Ishikawa (cell line): ENCODE data around the gene MBOAT2.

Source experiments
- CEBPB ChIP-seq: IDR thresholded peaks from 2 replicates; pipeline ENCODE4 v1.6.1; 2012
- EP300 ChIP-seq: IDR thresholded peaks from 2 replicates; pipeline ENCODE4 v1.6.1; 2012; ENCODE audit warnings: borderline replicate concordance
- FOXM1 ChIP-seq: IDR thresholded peaks from 2 replicates; pipeline ENCODE4 v1.6.1; 2012; ENCODE audit warnings: low read depth, borderline replicate concordance
- NFIC ChIP-seq: IDR thresholded peaks from 2 replicates; pipeline ENCODE4 v1.6.1; 2012
- RAD21 ChIP-seq: IDR thresholded peaks from 2 replicates; pipeline ENCODE4 v1.6.1; 2012; ENCODE audit warnings: low read depth
- TAF1 ChIP-seq: IDR thresholded peaks from 2 replicates; pipeline ENCODE4 v1.6.1; 2012; ENCODE audit warnings: low read depth, mild to moderate bottlenecking
- TEAD4 ChIP-seq: IDR thresholded peaks from 2 replicates; pipeline ENCODE4 v1.6.1; 2012
- YY1 ChIP-seq: IDR thresholded peaks from 2 replicates; pipeline ENCODE4 v1.6.1; 2012; ENCODE audit warnings: low read depth
- ZBTB7A ChIP-seq: IDR thresholded peaks from 2 replicates; pipeline ENCODE4 v1.6.1; 2012; ENCODE audit warnings: low read depth
- TF ChIP-seq, protein P1 (sequence below): IDR thresholded peaks from 2 replicates; pipeline ENCODE4 v1.6.1; 2012; ENCODE audit warnings: low read depth, mild to moderate bottlenecking
- TF ChIP-seq, protein P2 (sequence below): IDR thresholded peaks from 2 replicates; pipeline ENCODE4 v1.6.1; 2012
- TF ChIP-seq, protein P3 (sequence below): IDR thresholded peaks from 2 replicates; pipeline ENCODE4 v1.6.1; 2012

DNA sequence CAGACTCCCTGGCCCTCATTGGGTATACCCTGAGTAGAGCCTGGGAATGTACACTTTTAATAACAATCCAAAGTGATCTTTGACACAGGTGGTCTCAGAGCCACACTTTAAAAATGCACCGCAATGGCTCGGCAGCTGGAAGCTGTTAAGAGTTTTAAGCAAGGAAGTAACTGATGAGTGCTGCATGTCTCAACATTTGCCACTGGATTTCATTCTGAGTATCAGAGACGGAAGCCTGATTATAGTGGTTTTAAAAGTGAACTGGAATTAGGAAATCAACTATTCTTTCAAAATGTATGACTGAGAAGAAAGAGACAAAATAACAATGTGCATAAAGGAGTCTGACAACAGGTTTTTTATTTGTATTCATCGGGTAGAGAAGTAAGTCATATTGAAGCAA, 7.5 kb downstream of the MBOAT2 start:
- TF ChIP-seq, protein P1, sequence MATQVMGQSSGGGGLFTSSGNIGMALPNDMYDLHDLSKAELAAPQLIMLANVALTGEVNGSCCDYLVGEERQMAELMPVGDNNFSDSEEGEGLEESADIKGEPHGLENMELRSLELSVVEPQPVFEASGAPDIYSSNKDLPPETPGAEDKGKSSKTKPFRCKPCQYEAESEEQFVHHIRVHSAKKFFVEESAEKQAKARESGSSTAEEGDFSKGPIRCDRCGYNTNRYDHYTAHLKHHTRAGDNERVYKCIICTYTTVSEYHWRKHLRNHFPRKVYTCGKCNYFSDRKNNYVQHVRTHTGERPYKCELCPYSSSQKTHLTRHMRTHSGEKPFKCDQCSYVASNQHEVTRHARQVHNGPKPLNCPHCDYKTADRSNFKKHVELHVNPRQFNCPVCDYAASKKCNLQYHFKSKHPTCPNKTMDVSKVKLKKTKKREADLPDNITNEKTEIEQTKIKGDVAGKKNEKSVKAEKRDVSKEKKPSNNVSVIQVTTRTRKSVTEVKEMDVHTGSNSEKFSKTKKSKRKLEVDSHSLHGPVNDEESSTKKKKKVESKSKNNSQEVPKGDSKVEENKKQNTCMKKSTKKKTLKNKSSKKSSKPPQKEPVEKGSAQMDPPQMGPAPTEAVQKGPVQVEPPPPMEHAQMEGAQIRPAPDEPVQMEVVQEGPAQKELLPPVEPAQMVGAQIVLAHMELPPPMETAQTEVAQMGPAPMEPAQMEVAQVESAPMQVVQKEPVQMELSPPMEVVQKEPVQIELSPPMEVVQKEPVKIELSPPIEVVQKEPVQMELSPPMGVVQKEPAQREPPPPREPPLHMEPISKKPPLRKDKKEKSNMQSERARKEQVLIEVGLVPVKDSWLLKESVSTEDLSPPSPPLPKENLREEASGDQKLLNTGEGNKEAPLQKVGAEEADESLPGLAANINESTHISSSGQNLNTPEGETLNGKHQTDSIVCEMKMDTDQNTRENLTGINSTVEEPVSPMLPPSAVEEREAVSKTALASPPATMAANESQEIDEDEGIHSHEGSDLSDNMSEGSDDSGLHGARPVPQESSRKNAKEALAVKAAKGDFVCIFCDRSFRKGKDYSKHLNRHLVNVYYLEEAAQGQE: no peak
- TF ChIP-seq EP300: no peak
- no peak for TF ChIP-seq CEBPB
- TF ChIP-seq, protein P2, sequence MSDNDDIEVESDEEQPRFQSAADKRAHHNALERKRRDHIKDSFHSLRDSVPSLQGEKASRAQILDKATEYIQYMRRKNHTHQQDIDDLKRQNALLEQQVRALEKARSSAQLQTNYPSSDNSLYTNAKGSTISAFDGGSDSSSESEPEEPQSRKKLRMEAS: no peak
- no peak for TF ChIP-seq NFIC
- no peak for TF ChIP-seq FOXM1
- no peak for TF ChIP-seq TAF1
- TF ChIP-seq YY1: no peak
- TF ChIP-seq RAD21: no peak
- TF ChIP-seq ZBTB7A: no peak
- TF ChIP-seq, protein P3, sequence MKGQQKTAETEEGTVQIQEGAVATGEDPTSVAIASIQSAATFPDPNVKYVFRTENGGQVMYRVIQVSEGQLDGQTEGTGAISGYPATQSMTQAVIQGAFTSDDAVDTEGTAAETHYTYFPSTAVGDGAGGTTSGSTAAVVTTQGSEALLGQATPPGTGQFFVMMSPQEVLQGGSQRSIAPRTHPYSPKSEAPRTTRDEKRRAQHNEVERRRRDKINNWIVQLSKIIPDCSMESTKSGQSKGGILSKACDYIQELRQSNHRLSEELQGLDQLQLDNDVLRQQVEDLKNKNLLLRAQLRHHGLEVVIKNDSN: no peak
- TF ChIP-seq TEAD4: no peak
